Transverse colon (tissue), 3 donors: Measurements from ENCODE around the gene DEGS2.

Experiments used
- POLR2A ChIP-seq: fragments of 450-650 bp; IDR thresholded peaks from one replicate; pipeline ENCODE4 v1.6.1; 2016; ENCODE audit warnings: antibody characterized with exemption, mild to moderate bottlenecking, moderate library complexity
- POLR2AphosphoS5 ChIP-seq, 3 donors: sonication (generic); formaldehyde crosslinking; IDR thresholded peaks; one replicate each; pipeline ENCODE4 v1.6.1; 2016; ENCODE audit warnings: antibody characterized with exemption in 3 of 3

GRCh38 chr14:100145682-100146464 is 13.6 kb downstream of the DEGS2 start:
- TF ChIP-seq POLR2A = no peak
- TF ChIP-seq POLR2AphosphoS5 (IDR thresholded peaks at IDR 0.05) = no peak
